Neural progenitor cell (in vitro differentiated cells): ENCODE measurements around the gene CNOT3. TPM values are rescaled to one million over a fixed set of nuclear protein-coding genes. Genes with fewer than 3 reads are reported as not detected.
"Not testable (repeated sequence)": the region's sequence is repeated elsewhere in the genome, so short reads cannot be mapped to it uniquely, and the experiment has no call there.

Source experiments
- DNase-seq: peaks from one replicate; pipeline ENCODE4 v3.0.0-alpha.2; 2016; ENCODE audit warnings: low spot score
- H2AFZ ChIP-seq: fragments of 200-600 bp; sonication (generic); replicated peaks from 2 replicates; pipeline ENCODE4 v1.6.1; 2016; ENCODE audit warnings: antibody characterized with exemption
- H3F3A ChIP-seq: fragments of 200-600 bp; sonication (generic); 2 replicates; pipeline ENCODE4 v1.6.1; 2016; ENCODE audit warnings: antibody characterized with exemption, low read depth
- H3K27ac ChIP-seq: fragments of 200-600 bp; sonication (generic); 2 replicates; pipeline ENCODE4 v1.5.1; 2016; ENCODE audit warnings: mild to moderate bottlenecking
- H3K27me3 ChIP-seq: fragments of 200-600 bp; sonication (generic); 2 replicates; pipeline ENCODE4 v1.6.1; 2016; ENCODE audit warnings: mild to moderate bottlenecking, moderate library complexity
- H3K36me3 ChIP-seq: fragments of 200-600 bp; sonication (generic); 2 replicates; pipeline ENCODE4 v1.5.1; 2016
- H3K4me1 ChIP-seq: fragments of 200-600 bp; sonication (generic); 2 replicates; pipeline ENCODE4 v1.6.1; 2016; ENCODE audit warnings: mixed run types
- H3K4me2 ChIP-seq: fragments of 200-600 bp; sonication (generic); 2 replicates; pipeline ENCODE4 v1.6.1; 2016
- H3K4me3 ChIP-seq: fragments of 200-600 bp; sonication (generic); 2 replicates; pipeline ENCODE4 v1.5.1; 2016
- H3K79me2 ChIP-seq: fragments of 200-600 bp; sonication (generic); 2 replicates; pipeline ENCODE4 v1.6.1; 2016; ENCODE audit warnings: low read depth
- H3K9ac ChIP-seq: fragments of 200-600 bp; sonication (generic); 2 replicates; pipeline ENCODE4 v1.6.1; 2016
- H3K9me3 ChIP-seq: fragments of 200-600 bp; sonication (generic); 2 replicates; pipeline ENCODE4 v1.5.1; 2016; ENCODE audit warnings: low read depth
- H4K20me1 ChIP-seq: fragments of 200-600 bp; sonication (generic); 2 replicates; pipeline ENCODE4 v1.6.1; 2016; ENCODE audit warnings: low read depth
- H3K27ac Mint-ChIP-seq: 3 replicates; pipeline ENCODE4 v1.8.0; 2021; ENCODE audit warnings: mixed read lengths
- H3K27me3 Mint-ChIP-seq: 2 replicates; pipeline ENCODE4 v1.8.0; 2022; ENCODE audit warnings: low read depth, mild to moderate bottlenecking, inconsistent platforms, moderate library complexity, mixed read lengths; ENCODE audit not compliant: insufficient read depth
- H3K36me3 Mint-ChIP-seq: 3 replicates; pipeline ENCODE4 v1.8.0; 2021; ENCODE audit warnings: mixed read lengths
- H3K4me1 Mint-ChIP-seq: 3 replicates; pipeline ENCODE4 v1.8.0; 2021; ENCODE audit warnings: mixed read lengths
- H3K4me3 Mint-ChIP-seq: 3 replicates; pipeline ENCODE4 v1.8.0; 2021; ENCODE audit warnings: mild to moderate bottlenecking, moderate library complexity, mixed read lengths
- H3K9me3 Mint-ChIP-seq: 3 replicates; pipeline ENCODE4 v1.8.0; 2020; ENCODE audit warnings: mixed read lengths
- CTCF ChIP-seq: fragments of 200-600 bp; sonication (generic); IDR thresholded peaks from 2 replicates; pipeline ENCODE4 v1.5.1; 2017; ENCODE audit warnings: antibody characterized with exemption, mild to moderate bottlenecking
- EZH2 ChIP-seq: fragments of 200-600 bp; sonication (generic); IDR thresholded peaks from 2 replicates; pipeline ENCODE4 v1.6.1; 2017; ENCODE audit warnings: antibody characterized with exemption, mild to moderate bottlenecking, moderate library complexity
- EZH2phosphoT487 ChIP-seq: fragments of 200-600 bp; sonication (generic); IDR thresholded peaks from 2 replicates; pipeline ENCODE4 v1.6.1; 2017; ENCODE audit warnings: antibody characterized with exemption
- total RNA-seq: library from RNA; depleted of rRNA; stranded (reverse); fragments of >200 nt; gene quantifications from 2 replicates; pipeline ENCODE4 v1.2.3, GENCODE V29; 2015; ENCODE audit warnings: low replicate concordance

The CNOT3 gene
- total RNA-seq, result 23.2 and 29.4 TPM in 2 replicates

- H3K36me3 Mint-ChIP-seq, result peaks cover 15% of the 10 kb centered on the region
- Histone ChIP-seq H3K27ac (peak within 1 kb of the TSS; percentile 98), H3K4me2 (peak within 1 kb of the TSS; percentile 98), H3K27me3 (peaks cover 4% of the 10 kb centered on the region), H3F3A (peaks cover 19% of the 10 kb centered on the region), H3K9me3 (no peaks in the 10 kb centered on the region), H2AFZ (peak within 1 kb of the TSS; percentile 93), H3K36me3 (no peaks in the 10 kb centered on the region), H3K79me2 (peaks cover 52% of the 10 kb centered on the region), H3K4me1 (peaks cover 8% of the 10 kb centered on the region), H3K9ac (peak within 1 kb of the TSS; percentile 100), H3K4me3 (peak within 1 kb of the TSS; percentile 99), H4K20me1 (peaks cover 50% of the 10 kb centered on the region)
- TF ChIP-seq EZH2 (no peak), EZH2phosphoT487 (no peak), CTCF (peak; percentile 50)
- peak within 1 kb of the TSS; percentile 96 for H3K4me3 Mint-ChIP-seq
- peak; percentile 75 for DNase-seq
- no peaks in the 10 kb centered on the region for H3K9me3 Mint-ChIP-seq
- H3K4me1 Mint-ChIP-seq, result peaks cover 36% of the 10 kb centered on the region
- H3K27ac Mint-ChIP-seq, result peak within 1 kb of the TSS; percentile 93
- H3K27me3 Mint-ChIP-seq, result peaks cover 13% of the 10 kb centered on the region
Observed at GRCh38 chr19:54137699-54138488, at the start of gene CNOT3. CNOT3 (plus strand) TSS chr19:54137762; CDS start chr19:54142979, 5,217 bp downstream.

- Mint-ChIP-seq H3K27me3 (peaks cover 4% of the 10 kb centered on the region), H3K9me3 (peaks cover 2% of the 10 kb centered on the region), H3K4me1 (peaks cover 6% of the 10 kb centered on the region), H3K4me3 (peak overlapping the region; percentile 26), H3K36me3 (no peaks in the 10 kb centered on the region), H3K27ac (no peak overlapping the region)
- H3K4me1 ChIP-seq, result peaks cover 2% of the 10 kb centered on the region
- no peak overlapping the region for H3K9ac ChIP-seq
- H3K4me2 ChIP-seq, result no peak overlapping the region
- TF ChIP-seq CTCF, result no peak
- no peak for TF ChIP-seq EZH2
- no peak for TF ChIP-seq EZH2phosphoT487
- no peaks in the 10 kb centered on the region for H4K20me1 ChIP-seq
- no peaks in the 10 kb centered on the region for H3K9me3 ChIP-seq
- H3K79me2 ChIP-seq, result no peaks in the 10 kb centered on the region
- H3K27ac ChIP-seq, result no peak overlapping the region
- no peak for DNase-seq
- H3F3A ChIP-seq, result peaks cover under 1% of the 10 kb centered on the region
- H2AFZ ChIP-seq, result no peak overlapping the region
- peaks cover 42% of the 10 kb centered on the region for H3K27me3 ChIP-seq
- no peaks in the 10 kb centered on the region for H3K36me3 ChIP-seq
- H3K4me3 ChIP-seq, result no peak overlapping the region
Observed at GRCh38 chr19:54094426-54095000, 43.0 kb upstream of the CNOT3 start.

DNA sequence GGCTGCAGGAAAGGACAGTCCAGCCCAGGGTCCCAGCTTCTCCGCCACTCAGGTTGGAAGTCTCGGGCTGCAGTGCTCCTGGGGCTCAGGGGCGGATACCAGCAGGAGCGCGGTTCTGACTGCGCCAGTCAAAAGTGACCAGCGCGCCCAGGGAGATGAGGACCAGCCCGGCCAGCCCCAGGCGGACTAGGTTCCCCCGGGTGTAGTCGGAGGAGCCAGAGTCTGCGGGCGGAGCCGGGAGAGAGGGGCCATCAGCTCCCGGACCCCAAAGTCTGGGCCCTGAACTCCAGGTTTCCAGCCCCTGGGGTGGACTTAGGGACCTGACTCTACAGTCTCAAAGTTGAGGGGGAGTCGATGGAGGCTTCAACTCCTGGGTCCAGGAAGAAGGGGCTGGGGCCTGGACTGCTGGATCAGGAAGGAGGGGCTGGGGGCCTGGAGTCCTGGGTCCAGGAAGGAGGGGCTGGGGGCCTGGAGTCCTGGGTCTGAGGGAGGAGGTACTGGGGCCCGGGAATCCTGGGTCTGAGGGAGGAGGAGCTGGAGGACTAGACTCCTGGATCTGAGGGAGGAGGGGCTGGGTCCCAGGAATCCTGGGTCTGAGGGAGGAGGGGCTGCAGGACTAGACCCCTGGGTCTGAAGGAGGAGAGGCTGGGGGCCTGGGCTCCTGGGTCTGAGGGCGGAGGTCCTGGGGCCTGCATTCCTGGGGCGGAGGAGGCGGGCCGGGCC is 42.3 kb upstream of the CNOT3 start:
- peak overlapping the region; percentile 40 for H3K4me3 ChIP-seq
- H2AFZ ChIP-seq, result peak overlapping the region; percentile 89
- no peaks in the 10 kb centered on the region for H4K20me1 ChIP-seq
- DNase-seq, result no peak
- no peak overlapping the region for H3K4me3 Mint-ChIP-seq
- H3K4me1 ChIP-seq, result no peaks in the 10 kb centered on the region
- H3K4me1 Mint-ChIP-seq, result peaks cover 6% of the 10 kb centered on the region
- peak overlapping the region; percentile 74 for H3K4me2 ChIP-seq
- H3K36me3 ChIP-seq, result no peaks in the 10 kb centered on the region
- H3K9me3 Mint-ChIP-seq, result peaks cover 2% of the 10 kb centered on the region
- H3K27ac Mint-ChIP-seq, result no peak overlapping the region
- no peaks in the 10 kb centered on the region for H3F3A ChIP-seq
- H3K79me2 ChIP-seq, result no peaks in the 10 kb centered on the region
- H3K9me3 ChIP-seq, result no peaks in the 10 kb centered on the region
- no peaks in the 10 kb centered on the region for H3K36me3 Mint-ChIP-seq
- H3K27me3 ChIP-seq, result peaks cover 42% of the 10 kb centered on the region
- H3K27me3 Mint-ChIP-seq, result peaks cover 7% of the 10 kb centered on the region
- H3K9ac ChIP-seq, result no peak overlapping the region
- TF ChIP-seq CTCF (no peak), EZH2 (no peak), EZH2phosphoT487 (no peak)
- H3K27ac ChIP-seq, result no peak overlapping the region

DNA sequence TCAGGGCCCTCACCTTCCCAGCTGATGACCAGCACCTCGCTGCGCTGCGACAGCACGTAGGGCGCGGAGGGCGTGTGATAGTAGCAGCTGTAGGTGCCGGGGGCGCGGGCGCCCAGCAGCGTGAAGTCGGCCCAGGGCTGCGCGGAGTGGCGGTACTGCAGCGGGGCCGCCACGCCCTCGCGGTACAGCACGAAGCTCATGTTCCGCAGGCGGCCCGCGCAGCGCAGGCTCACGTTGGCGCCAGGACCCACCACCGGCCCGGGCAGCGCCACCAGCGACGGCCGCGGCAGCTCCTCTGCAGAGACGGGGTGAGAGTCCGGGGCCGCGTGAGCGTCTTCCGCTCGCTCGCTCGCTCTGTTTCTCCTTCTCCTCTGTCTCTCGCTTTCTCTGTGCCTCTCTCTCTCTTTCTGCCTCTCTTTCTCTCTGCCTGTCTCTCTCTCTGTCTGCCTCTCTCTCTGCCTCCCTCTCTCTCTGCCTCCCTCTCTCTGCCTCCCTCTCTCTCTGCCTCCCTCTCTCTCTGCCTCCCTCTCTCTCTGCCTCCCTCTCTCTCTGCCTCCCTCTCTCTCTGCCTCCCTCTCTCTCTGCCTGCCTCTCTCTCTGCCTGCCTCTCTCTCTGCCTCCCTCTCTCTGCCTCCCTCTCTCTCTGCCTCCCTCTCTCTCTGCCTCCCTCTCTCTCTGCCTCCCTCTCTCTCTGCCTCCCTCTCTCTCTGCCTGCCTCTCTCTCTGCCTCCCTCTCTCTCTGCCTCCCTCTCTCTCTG is 41.5 kb upstream of the CNOT3 start:
- Histone ChIP-seq H3K27me3 (peaks cover 42% of the 10 kb centered on the region), H2AFZ (peak overlapping the region; percentile 89), H3K4me3 (peak overlapping the region; percentile 40), H3K4me2 (peak overlapping the region; percentile 74)
- not testable (repeated sequence) for H3K4me1 Mint-ChIP-seq, H3F3A ChIP-seq, H3K9ac ChIP-seq, H3K9me3 Mint-ChIP-seq, H3K79me2 ChIP-seq, H3K4me1 ChIP-seq, H3K9me3 ChIP-seq, H3K27ac ChIP-seq, H3K36me3 ChIP-seq, H3K27ac Mint-ChIP-seq, H3K36me3 Mint-ChIP-seq, H4K20me1 ChIP-seq
- peak; percentile 80 for DNase-seq
- peak overlapping the region; percentile 79 for H3K4me3 Mint-ChIP-seq
- H3K27me3 Mint-ChIP-seq, result peaks cover 10% of the 10 kb centered on the region
